ENCODE measurements around the gene AK9.

The AK9 gene

GRCh38 chr6:109477725-109478124, 213.3 kb downstream of the AK9 start:
- Histone ChIP-seq H3K27me3 (no peaks in the 10 kb centered on the region), H3K36me3 (peaks cover 69% of the 10 kb centered on the region), H3K4me1 (peaks cover 6% of the 10 kb centered on the region; the same call in 1 of the 2 replicates), H3K4me3 (ENCODE audit: low read depth, low read length) (no peak overlapping the region), H3K9me3 (no peaks in the 10 kb centered on the region)
- no peak for TF ChIP-seq CTCF (IDR thresholded peaks at IDR 0.05; ENCODE audit: low read depth, low read length)
- DNase-seq = no peak

GRCh38 chr6:109477184-109477583, 213.8 kb downstream of the AK9 start:
- H3K9me3 ChIP-seq = no peaks in the 10 kb centered on the region
- H3K36me3 ChIP-seq = peaks cover 72% of the 10 kb centered on the region
- no peak for TF ChIP-seq CTCF (IDR thresholded peaks at IDR 0.05; ENCODE audit: low read depth, low read length)
- no peak overlapping the region for H3K4me3 ChIP-seq (ENCODE audit: low read depth, low read length)
- H3K4me1 ChIP-seq = peaks cover 6% of the 10 kb centered on the region; the same call in 1 of the 2 replicates
- H3K27me3 ChIP-seq = no peaks in the 10 kb centered on the region
- DNase-seq = no peak

- Histone ChIP-seq H3K27me3 (no peaks in the 10 kb centered on the region), H3K4me3 (ENCODE audit: low read depth, low read length) (no peak overlapping the region), H3K4me1 (no peaks in the 10 kb centered on the region), H3K9me3 (no peaks in the 10 kb centered on the region), H3K36me3 (peaks cover 69% of the 10 kb centered on the region)
- TF ChIP-seq CTCF (IDR thresholded peaks at IDR 0.05; ENCODE audit: low read depth, low read length) = no peak
- DNase-seq = no peak
These were observed 215.4 kb downstream of the AK9 start for GRCh38 chr6:109475625-109476024.

GRCh38 chr6:109474995-109475394, 216.0 kb downstream of the AK9 start:
- TF ChIP-seq CTCF (IDR thresholded peaks at IDR 0.05; ENCODE audit: low read depth, low read length) = no peak

GRCh38 chr6:109473120-109473519, 217.9 kb downstream of the AK9 start:
- no peak for DNase-seq
- peaks cover 63% of the 10 kb centered on the region for H3K36me3 ChIP-seq
- no peak for TF ChIP-seq CTCF (IDR thresholded peaks at IDR 0.05; ENCODE audit: low read depth, low read length)
- H3K9me3 ChIP-seq = no peaks in the 10 kb centered on the region
- no peaks in the 10 kb centered on the region for H3K27me3 ChIP-seq
- H3K4me3 ChIP-seq (ENCODE audit: low read depth, low read length) = no peak overlapping the region
- H3K4me1 ChIP-seq = no peaks in the 10 kb centered on the region

More at GRCh38 chr6:109474995-109475394, 216.0 kb downstream of the AK9 start:
- Histone ChIP-seq H3K27me3 (no peaks in the 10 kb centered on the region), H3K4me3 (ENCODE audit: low read depth, low read length) (no peak overlapping the region), H3K36me3 (peaks cover 67% of the 10 kb centered on the region), H3K9me3 (no peaks in the 10 kb centered on the region), H3K4me1 (no peaks in the 10 kb centered on the region)
- no peak for DNase-seq

- H3K4me3 ChIP-seq (ENCODE audit: low read depth, low read length) = no peak overlapping the region
- no peak for DNase-seq
- no peak for TF ChIP-seq CTCF (IDR thresholded peaks at IDR 0.05; ENCODE audit: low read depth, low read length)
- no peaks in the 10 kb centered on the region for H3K9me3 ChIP-seq
- H3K4me1 ChIP-seq = no peaks in the 10 kb centered on the region
- peaks cover 62% of the 10 kb centered on the region for H3K36me3 ChIP-seq
- no peaks in the 10 kb centered on the region for H3K27me3 ChIP-seq
These were observed 218.6 kb downstream of the AK9 start for GRCh38 chr6:109472132-109472995.
